ENCODE results near the gene SOS1.

The SOS1 gene

DNA sequence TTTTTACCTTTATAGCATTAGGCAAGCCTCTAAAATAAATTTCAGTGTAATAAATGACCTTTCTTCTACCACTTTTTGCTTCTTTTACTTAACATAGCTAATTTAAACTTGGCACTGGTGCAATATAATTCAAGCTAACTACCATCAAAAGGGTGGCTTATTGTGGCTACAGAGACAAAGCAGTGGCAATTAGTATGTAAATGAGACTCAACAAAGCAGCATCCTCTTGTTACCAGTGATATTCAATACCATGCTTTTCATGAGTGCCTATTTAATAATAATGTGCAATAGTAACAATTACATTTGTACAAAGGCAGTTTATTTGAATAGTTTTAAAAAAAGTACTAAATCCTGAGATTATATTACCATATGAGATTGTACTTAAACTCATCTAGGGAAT lies 93.4 kb downstream of the SOS1 start:
- no peak for DNase-seq (ENCODE audit: low read depth in 2 of 2)

DNA sequence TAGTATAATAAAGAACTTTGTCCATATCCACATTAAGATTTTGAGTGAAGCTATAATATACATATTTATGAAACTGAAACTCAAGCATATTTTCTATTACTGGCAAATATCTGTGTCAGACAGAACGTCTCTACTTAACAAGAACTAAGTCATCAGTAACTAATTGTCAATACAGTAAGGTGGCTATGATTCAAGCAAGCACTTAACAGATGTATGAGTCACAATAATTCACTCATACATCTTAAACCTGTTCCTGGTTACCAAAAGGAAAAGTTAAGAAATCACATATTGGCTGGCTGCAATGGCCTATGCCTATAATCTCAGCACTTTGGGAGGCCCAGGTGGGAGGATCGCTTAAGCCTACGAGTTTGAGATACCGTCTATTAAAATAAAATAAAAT lies 96.0 kb downstream of the SOS1 start:
- DNase-seq (ENCODE audit: low read depth in 2 of 2): no peak

DNA sequence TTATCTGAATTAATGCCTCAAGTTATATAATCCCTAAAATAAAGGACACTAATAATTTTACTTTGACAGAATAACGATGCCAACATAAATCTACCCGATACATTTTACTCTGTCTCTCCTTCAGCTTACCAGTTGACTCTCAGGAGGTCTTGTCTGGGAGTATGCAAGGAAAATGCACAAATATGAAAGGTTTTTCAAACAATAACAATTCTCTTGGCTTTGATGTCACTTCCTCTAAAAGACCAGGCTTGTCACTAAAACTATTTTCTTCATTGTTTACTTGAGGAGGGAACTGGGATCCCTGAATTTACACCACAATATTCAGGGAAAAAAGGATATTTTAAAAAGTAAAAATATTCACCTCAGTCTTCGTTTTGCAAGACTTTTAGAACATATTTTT lies 97.2 kb downstream of the SOS1 start:
- DNase-seq (ENCODE audit: low read depth in 2 of 2): no peak

DNA sequence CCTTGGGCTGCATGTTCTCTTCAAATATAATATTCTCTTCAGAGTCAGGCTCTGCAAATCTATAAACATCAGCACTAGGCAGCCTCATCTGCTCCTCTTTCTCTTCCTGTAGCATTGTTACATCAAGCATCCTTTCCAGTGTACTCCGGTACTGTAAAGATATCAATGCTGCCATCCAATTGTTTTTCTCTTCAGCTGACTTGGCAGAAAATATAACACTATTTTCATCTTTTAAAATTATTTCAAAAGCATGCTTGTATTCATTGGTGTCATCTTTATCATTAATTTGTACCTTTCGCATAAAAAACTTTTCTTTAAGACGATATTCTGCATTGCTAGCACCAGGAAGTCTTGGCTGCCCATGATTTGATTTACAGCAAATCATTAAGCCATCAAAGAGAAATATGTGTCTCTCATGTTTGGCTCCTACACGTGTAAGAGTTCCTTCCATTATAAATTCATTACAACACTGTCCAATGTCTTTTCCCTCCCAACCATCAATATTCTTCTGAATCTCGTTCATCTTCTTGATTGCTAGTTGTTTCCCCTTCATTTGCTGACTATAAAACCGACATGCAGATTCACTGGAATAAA lies 98.1 kb downstream of the SOS1 start:
- DNase-seq (ENCODE audit: low read depth in 2 of 2): no peak

DNA sequence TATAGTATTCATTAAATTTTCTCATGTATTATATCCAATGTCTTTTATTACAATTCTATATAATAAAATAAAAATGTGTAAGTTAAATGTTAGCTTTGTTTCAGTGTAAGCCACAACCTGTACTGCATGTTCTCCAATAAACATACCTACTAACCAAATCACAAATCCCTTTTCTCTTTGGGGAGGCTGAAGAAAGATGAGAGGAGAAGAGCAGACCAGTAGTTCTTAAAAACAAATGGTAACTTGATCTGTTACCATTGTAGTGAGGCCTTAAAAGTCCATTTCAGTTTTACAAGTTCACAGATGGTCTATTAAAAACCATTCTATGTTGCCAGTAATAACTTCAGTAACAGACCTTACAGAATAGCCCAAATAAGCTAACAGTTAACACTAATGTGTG lies 100.5 kb downstream of the SOS1 start:
- DNase-seq (ENCODE audit: low read depth in 2 of 2): no peak

DNA sequence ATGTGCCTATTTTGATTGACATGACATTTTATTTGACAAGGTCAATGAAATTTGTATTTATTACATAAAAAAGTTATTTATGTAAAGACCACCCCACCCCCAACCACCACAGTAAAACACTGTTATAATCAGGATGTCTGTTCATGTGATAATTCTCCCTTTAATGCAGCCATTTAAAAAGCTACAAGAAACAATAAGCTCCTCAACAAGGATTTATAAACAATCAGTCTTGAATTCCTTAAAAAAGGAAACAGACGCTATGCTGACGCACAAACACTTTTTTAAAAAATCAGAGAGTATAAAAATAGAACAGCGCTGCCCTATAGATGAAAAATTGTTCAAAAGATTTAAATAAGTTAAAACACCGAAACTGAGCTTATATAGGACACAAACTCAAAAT lies 102.2 kb downstream of the SOS1 start:
- DNase-seq (ENCODE audit: low read depth in 2 of 2): no peak

DNA sequence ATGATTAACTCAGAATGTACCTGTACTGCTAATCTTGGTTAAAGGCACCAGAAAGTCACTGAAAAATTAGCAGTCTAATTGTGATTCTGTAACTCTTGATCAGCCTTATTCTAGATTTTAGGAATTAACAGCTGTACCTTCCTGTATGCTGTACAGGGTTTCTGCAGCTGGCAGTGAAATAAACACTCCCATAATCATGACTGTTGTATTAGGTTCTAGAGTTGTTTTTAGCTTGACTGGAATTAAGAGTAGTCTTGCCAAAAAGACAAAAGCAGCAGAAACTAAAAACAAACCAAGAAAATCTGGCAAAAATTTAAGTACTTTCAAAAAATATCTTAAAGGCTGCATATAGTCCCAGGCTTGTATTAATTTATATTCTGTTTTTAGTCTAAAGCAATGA lies 103.5 kb downstream of the SOS1 start:
- DNase-seq (ENCODE audit: low read depth in 2 of 2): no peak

DNA sequence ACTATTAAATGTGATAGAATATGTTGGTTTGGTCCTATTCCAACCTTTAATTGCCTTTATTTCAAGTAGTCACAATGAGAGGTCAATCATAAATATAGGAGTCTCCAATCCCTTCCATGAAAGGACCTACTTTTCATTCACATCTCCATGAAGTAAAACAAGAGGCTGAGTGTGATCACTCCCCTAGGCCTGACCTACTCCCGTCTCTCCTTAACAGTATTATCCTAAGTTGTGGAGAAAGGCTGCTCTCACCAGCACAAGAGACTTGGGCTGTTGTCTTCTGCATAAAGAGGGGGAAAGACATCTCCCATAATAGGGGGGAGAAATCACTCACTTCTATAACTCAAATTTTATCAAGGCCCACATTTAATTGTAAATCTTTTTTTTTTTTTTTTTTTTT lies 105.4 kb downstream of the SOS1 start:
- no peak for DNase-seq (ENCODE audit: low read depth in 2 of 2)

DNA sequence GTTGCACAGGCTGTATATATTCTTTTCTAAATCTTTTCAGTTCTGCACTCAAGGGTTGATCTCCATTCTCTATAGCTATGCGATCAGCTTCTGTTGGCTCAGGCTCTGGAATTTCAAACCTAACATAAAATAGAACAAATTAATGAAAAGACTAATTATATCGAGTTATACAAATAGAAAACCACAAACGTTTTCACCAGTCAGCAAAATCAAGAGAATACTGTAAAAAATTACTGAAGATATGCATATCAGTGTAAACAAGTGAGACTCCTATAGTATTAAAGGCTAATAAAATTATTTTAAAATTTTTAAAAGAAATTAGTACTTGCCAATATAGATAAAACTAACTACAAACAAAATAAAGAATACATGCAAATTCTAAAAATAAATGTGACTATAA lies 107.0 kb downstream of the SOS1 start:
- DNase-seq (ENCODE audit: low read depth in 2 of 2): no peak

DNA sequence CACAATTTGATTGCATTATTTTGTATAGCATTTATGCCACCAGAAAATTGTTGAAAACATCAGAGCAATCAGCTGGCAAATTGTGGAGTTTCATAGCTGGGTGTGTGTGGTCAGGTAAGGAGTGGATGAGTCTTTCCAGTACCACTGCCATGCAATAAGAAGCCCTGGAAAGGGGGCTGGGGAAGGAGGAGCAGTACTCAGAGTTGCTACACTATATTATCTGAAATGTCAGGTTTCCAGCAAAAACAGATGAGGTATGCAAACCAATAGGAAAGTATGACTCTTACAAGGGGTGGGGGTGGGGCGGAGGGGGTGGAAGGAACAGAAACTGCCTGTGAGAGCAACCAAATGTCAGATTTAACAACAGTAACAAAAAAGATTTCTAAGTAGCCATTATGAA lies 112.2 kb downstream of the SOS1 start:
- DNase-seq (ENCODE audit: low read depth in 2 of 2): no peak

DNA sequence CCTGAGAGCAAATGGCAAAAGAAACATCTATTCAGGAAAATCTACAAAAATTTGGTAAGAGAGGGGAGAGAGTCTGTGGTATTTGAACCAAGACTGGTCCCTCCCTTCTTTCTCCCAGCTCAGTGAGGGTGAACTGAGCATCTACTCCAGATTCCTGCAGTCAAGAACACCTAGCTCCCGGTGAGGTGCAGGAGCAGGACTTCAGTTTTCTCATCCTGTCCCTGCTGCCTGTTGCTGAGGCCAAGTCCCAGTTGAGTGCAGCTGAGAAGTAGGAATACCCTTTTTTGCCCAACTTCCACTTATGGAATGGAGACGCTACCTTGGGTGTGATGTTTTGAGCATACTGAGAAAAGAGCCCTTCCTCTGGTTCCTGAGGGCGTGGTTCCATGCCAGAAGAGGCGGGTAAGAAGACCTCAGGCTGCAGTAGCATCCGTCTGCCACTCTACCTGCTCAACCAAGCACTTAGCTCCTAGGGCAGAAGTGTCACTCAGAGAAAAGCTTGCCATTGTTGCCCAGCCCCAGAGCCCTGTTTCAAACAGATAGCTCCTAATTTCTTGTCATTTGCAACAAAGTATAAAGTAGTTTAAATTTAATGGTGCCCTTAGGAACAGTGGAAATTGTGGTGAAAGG lies 112.9 kb downstream of the SOS1 start:
- DNase-seq (ENCODE audit: low read depth in 2 of 2): no peak

DNA sequence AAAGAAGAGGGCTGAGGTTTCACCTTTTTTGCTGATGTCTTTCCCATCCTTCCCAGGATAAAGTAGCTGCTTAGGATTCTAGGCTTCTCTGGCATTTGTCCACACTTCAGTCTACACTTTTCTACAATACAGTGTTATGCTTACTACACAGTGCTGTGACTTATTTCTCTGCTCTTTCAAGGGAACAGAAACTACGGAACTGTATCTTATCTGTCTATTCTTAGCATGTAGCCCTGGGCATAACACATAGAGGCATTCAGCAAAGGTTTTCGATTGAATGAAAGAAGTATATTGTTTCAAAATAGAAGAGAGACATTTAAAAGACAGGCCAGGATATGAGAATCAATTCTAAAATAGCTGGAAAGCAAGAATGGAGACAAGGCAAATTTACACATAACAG lies 120.3 kb downstream of the SOS1 start:
- no peak for DNase-seq (ENCODE audit: low read depth in 2 of 2)

DNA sequence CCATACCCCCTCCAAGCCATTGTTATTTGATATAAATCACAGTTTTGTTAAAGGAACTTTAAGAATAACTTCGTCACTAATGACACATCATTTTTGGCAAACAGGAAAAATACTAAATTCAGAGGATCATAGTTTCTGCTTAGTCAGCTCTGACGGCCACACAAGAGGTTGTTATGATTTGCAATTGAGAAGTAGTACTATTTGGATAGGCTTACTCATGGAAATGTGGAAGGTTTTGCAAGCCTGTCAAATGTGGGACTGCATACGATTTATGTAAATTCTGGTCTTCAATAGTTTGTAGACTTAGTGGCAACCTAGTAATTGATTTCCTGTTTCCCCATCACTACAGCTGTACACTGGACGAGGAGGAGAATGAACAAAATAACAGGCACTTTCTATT lies 123.1 kb downstream of the SOS1 start:
- no peak for DNase-seq (ENCODE audit: low read depth in 2 of 2)

DNA sequence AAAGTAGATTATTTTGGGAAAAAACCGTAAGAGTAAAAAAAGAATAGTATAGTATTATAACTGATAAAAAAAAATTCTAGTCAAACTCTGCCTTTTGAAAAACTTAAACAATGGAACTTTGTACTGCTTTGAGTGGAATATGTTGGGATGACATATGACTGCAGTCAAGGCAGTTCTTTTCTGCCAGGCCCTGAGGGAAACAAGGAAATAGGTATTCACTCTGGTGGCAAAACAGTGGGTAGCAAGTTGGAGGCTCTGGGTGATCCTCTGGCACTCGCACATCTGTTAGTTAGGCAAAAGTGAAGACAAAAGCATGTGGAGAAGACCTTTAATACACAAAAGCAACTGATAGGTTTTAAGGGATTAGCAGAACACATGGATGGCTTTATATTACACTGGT lies 129.0 kb downstream of the SOS1 start:
- no peak for DNase-seq (ENCODE audit: low read depth in 2 of 2)

DNA sequence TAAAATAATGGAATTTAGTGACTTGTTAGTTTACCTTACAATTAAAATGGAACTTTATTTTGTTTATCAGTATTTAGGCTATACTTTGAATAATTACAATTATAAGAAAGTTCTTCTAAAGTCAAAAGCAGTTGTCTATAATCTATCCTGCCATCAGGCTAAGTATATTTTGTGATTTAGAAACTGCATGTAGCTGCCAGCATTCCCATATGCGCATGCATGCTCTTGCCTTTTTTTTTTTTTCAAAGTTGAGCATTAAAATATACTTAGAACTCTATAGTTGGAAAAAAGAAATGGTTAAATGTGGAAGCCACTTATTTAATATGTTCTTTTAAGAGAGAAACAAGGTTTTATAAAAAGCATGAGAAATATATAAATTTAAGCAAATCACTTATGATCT lies 132.1 kb downstream of the SOS1 start:
- DNase-seq (ENCODE audit: low read depth in 2 of 2): no peak

DNA sequence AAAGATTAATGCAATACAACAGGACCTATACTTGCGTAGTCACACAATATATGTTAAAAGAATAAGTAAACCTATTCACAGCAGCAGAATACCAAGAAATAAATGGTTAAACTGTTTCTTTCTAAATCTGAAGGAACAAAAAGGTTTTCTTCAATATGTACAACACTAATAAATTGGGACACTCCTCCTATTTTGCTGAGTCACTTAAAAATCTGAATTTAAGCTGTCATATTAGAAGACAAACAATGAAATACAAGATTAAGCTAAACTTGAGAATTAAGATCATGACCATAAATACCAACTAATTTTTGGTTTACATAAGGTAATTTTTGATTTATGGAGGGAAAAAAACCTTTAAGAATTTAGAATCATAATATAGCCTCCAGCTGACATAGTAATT lies 138.4 kb downstream of the SOS1 start:
- no peak for DNase-seq (ENCODE audit: low read depth in 2 of 2)

DNA sequence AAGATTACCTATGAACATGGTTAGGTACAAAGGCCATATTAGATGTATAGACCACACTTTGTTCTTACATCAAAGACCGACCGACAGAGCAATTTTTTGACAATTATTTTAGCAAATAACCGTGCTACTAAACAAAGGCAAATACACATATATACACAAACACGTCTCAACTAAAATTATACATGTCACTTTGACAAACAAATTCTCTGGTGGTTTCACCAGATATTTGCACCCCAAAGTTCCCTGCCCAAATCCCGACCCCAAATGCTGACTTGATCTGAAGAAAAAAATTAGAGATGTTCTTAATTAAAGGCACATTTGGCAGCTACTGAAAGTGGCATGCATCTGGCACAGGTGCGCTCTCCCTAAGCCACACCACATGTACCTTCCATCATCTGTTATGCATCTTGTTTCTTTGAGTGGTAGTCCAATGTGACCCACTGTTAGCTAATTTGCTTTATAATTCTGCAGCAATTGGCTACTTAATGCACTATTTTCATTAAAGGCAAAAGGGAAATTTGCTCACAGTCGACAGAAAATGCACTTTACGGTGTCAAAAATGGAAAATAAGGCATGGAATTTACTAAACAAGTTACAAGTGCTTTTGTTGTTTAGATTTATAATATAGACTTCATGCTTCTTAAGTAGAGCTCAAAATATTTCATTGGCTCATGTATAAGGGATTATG lies 139.0 kb downstream of the SOS1 start:
- DNase-seq (ENCODE audit: low read depth in 2 of 2): no peak

DNA sequence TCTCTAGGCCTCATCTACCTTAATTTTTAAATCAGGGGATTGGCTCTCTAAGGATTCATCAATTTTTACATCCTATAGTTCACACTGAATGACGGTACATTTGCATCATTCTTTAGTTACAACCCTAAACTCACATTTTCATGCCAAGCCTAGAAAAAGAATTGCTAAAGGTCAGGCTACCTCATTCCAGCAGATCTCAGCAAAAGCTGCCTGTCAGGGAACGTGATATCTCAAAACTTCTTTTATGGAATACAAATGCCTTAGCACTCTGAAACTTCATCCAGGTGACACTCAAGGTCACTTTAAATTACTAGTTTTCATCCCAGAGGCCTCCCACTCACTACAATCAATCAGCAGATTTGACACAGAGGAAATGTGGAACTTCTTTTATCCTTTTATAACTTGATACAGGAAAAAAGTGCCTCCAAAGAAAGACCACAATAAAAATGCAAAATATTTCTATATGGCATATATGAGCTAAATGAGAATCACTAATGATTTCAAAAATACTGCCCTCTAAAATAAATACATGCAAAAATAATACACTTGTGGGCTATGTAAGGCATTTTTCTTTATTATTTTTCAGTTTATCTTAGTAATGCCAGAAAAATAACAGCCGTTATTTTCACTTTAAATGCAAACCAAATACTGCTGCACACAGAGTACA lies 139.7 kb downstream of the SOS1 start:
- DNase-seq (ENCODE audit: low read depth in 2 of 2): no peak

DNA sequence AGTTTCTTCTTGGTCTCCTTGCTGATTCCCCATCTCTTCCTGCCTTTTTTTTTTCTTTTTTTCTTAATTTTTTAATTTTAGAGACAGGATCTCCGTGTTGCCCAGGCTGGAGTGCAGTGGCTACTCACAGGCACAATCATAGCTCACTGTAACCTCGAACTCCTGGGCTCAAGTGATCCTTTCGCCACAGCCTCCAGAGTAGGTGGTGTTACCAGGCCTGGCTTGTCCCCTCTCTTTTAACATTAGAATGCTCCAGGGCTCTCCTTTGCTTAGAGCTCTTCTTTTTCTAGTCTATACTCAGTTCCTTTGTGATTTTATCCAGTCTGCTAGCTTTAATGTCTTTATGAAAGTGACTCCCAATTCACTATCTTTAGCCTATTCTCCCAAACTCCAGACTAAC lies 141.9 kb downstream of the SOS1 start:
- no peak for DNase-seq (ENCODE audit: low read depth in 2 of 2)

DNA sequence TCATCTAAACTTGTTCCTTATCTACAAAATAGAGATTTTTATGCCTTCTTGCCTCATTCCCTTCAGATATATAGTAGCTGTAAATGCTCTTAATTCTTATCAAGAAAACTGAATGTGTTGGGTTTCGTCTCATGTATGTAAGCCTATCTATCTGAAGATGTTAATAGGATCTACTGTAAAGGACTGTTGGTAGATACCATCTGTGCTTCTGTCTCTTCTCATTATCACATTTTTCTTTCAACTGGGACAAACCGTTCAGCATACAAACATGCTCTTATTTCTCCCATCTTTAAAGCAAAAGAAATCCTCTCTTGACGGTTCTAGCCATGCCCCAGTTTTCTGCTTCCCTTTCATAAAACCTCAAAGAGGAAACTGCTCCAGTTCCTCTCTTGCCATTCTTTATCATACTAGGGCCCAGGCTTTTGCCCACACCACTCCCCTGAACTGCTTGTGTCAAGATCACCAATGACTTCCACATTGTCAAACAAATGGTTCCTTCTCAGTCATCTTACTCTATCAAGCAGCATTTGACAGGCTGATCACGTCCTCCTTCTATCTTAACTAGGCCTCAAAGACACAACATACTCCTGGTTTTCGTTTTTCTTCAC lies 142.5 kb downstream of the SOS1 start:
- DNase-seq (ENCODE audit: low read depth in 2 of 2): no peak

DNA sequence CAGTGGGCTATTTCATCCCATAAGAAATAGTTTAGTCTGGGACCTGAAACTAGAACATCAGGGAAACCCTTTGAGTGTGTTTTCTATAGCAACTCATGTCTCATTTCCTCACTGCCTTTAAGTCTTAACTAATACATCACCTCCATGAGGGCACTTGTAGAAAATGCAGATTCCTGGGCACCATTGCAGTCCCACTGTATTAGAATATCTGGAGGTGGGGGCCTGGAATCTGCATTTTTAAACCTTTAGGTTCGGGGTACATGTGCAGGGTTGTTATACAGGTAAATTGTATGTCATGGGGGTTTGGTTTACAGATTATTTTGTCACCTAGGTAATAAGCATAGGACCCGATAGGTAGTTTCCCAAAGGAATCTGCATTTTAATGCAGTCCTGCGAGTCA lies 143.8 kb downstream of the SOS1 start:
- no peak for DNase-seq (ENCODE audit: low read depth in 2 of 2)

DNA sequence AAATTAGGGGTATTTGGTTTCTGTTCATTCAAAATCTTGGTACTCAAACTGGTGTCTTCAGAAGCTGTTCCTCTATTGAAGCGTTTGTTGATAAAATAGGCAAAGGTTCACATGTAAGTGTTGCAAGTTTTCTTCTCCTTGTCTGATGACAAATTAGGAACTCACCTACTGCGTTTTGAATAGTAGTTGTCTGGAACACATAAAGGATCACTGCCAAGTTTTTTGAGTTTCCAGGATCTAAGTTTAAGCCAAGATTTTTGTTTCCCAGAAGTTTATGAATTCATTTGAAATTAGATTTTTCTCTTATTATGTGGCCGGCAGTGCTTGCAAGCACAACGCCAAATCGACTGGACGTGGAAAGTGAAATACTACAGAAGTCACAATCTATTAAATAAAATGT lies 145.8 kb downstream of the SOS1 start:
- DNase-seq (ENCODE audit: low read depth in 2 of 2): no peak

DNA sequence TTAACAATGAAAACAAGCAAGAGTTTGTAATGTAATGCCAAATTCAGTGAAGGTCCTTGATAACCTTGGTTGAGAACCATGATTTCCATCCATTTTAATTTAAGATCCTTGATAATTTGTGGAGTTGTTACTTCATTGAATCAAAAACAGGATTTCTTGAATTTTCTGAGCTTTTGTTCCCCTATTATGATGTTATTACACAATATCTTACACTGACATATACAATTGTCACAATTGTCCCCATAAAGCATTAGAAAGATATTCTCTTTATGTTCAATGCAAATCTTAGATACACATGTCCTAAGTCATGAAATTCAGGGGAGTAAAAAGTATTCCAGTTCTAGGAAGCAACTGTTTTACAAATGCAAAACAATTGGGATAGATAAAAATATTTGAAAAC lies 147.6 kb downstream of the SOS1 start:
- no peak for DNase-seq (ENCODE audit: low read depth in 2 of 2)

Measured in activated CD4-positive, alpha-beta T cell treated with anti-CD3 and anti-CD28 coated beads for 24 hours (primary cell).